Activated B cell treated with CpG ODN at 0.5 μM for 24 hours (primary cell): ENCODE measurements around the gene PRX. TPM values are rescaled to one million over a fixed set of nuclear protein-coding genes. Genes with fewer than 3 reads are reported as not detected.

Experiments used
- ATAC-seq: fragments of 200-7000 bp; cut with Tn5 transposase; one replicate; pipeline ENCODE4 v1.10.0; 2021; ENCODE audit warnings: low read depth, mild to moderate bottlenecking, moderate library complexity
- CTCF ChIA-PET: fragments of 350-600 bp; sonication (Branson Sonifier 250); formaldehyde crosslinking; loops from one replicate; lab custom pipeline; 2021; ENCODE audit warnings: antibody characterized with exemption; lab: Charles Lee
- POLR2A ChIA-PET: fragments of 350-600 bp; sonication (Branson Sonifier 250); formaldehyde crosslinking; loops from one replicate; lab custom pipeline; 2021; ENCODE audit warnings: antibody characterized with exemption; lab: Charles Lee
- DNase-seq: peaks from one replicate; pipeline ENCODE4 v3.0.0; 2022
- H3K27ac Mint-ChIP-seq: one replicate; pipeline ENCODE4 v1.8.0; 2020; ENCODE audit warnings: mixed read lengths
- H3K27me3 Mint-ChIP-seq: one replicate; pipeline ENCODE4 v1.8.0; 2021; ENCODE audit warnings: mixed read lengths
- H3K36me3 Mint-ChIP-seq: one replicate; pipeline ENCODE4 v1.8.0; 2021; ENCODE audit warnings: low read depth, mixed read lengths
- H3K4me1 Mint-ChIP-seq: one replicate; pipeline ENCODE4 v1.8.0; 2021; ENCODE audit warnings: mixed read lengths
- H3K4me3 Mint-ChIP-seq: one replicate; pipeline ENCODE4 v1.8.0; 2020; ENCODE audit warnings: mild to moderate bottlenecking, mixed read lengths
- H3K9me3 Mint-ChIP-seq: one replicate; pipeline ENCODE4 v1.8.0; 2020; ENCODE audit warnings: mixed read lengths
- intact Hi-C: fragments of 100-400 bp; cut with micrococcal nuclease; formaldehyde crosslinking; loops from one replicate; pipeline ENCODE4 v1.15.1; 2024
- total RNA-seq: library from RNA; stranded (reverse); gene quantifications from 2 replicates; pipeline ENCODE4 v1.2.3, GENCODE V29; 2022
- TF ChIP-seq, protein P1 (sequence below): fragments of 200-600 bp; IDR thresholded peaks from one replicate; pipeline ENCODE4 v1.8.0; 2022; ENCODE audit warnings: antibody characterized with exemption, mild to moderate bottlenecking

PRX gene
- total RNA-seq, 1 donor from 2014 or later: 1.7 TPM

DNA sequence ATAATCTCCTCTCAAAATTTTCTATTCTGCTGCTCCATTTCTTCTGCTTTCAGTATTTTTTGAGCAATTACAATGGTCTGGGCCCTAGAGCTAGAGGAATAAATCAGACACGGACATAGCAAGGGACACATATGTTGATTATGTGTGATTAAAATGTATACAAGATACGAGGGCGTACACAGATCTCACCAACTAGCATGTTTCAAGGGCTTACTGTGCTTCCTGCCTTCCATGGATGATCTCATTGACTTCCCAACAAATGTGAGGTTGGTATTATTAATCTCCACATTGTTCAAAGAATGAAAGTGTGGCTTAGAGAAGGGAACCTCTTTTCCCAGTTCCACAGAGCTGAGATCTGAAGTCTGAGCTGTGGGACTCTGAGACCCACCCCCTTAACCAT lies 55.5 kb downstream of the PRX start:
- DNase-seq (no peak), ATAC-seq (no peak)
- ChIA-PET CTCF (interaction anchor here (1.2 kb wide), 1 partner anchor 52 kb away, joined by 3 read pairs; no protein-coding TSS in a partner anchor), POLR2A (no interaction called here)
- H3K36me3 Mint-ChIP-seq: peaks cover 5% of the 10 kb centered on the region
- peaks cover 32% of the 10 kb centered on the region for H3K4me1 Mint-ChIP-seq
- H3K9me3 Mint-ChIP-seq: no peaks in the 10 kb centered on the region
- no peaks in the 10 kb centered on the region for H3K27me3 Mint-ChIP-seq
- TF ChIP-seq, protein P1, sequence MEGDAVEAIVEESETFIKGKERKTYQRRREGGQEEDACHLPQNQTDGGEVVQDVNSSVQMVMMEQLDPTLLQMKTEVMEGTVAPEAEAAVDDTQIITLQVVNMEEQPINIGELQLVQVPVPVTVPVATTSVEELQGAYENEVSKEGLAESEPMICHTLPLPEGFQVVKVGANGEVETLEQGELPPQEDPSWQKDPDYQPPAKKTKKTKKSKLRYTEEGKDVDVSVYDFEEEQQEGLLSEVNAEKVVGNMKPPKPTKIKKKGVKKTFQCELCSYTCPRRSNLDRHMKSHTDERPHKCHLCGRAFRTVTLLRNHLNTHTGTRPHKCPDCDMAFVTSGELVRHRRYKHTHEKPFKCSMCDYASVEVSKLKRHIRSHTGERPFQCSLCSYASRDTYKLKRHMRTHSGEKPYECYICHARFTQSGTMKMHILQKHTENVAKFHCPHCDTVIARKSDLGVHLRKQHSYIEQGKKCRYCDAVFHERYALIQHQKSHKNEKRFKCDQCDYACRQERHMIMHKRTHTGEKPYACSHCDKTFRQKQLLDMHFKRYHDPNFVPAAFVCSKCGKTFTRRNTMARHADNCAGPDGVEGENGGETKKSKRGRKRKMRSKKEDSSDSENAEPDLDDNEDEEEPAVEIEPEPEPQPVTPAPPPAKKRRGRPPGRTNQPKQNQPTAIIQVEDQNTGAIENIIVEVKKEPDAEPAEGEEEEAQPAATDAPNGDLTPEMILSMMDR: no peak
- intact Hi-C loops: no loop called here
- H3K27ac Mint-ChIP-seq: no peak overlapping the region
- no peak overlapping the region for H3K4me3 Mint-ChIP-seq

DNA sequence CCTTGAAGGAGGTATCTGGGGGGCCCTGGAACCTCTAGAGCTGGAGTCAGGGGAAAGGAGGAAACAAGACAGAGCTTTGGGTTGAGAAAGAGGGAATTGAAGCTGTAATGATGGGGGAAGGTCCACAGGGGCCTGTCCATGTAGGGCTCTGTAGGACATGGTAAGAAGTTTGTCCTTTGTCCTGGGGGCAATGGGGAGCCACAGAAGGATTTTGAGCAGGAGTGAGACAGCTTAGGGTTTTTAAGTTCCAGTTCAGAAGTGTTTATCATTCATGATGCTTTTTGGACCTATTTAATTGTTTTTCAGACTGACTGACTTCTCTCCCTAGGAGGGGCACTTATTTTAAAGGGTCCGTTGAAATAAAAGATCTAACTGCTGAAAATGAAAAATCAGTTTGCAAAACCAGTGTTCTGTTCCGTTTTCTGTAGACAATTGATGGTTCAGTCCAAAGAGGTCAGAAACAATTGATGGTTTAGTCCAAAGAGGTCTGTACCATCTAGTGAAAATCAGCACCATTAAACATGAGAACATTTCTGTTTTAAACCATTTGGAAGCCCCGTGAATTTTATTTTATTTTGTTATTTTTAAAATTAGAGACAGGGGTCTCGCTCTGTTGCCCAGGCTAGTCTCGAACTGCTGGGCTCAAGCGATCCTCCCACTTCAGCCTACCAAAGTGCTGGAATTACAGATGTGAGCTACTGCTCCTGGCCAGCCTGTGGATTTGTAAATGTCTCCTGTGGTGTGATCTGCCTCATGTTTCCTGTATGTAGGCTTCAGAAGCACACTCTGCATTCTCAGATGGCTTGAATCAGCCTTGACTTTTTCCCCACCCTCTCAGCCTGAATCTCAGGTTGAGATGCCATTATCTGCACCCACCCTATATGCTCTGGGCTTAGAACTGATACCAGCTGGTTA lies 56.2 kb downstream of the PRX start:
- Mint-ChIP-seq H3K4me1 (peaks cover 32% of the 10 kb centered on the region), H3K36me3 (peaks cover 5% of the 10 kb centered on the region), H3K9me3 (no peaks in the 10 kb centered on the region), H3K27ac (no peak overlapping the region), H3K4me3 (no peak overlapping the region), H3K27me3 (no peaks in the 10 kb centered on the region)
- ChIA-PET POLR2A (interaction anchor here (1.0 kb wide), 1 partner anchor 9 kb away, joined by 5 read pairs; the partner anchor contains the start of genes C19orf47 and PLD3), CTCF (interaction anchor here (1.2 kb wide), 1 partner anchor 51 kb away, joined by 3 read pairs; no protein-coding TSS in a partner anchor)
- ATAC-seq (no peak), DNase-seq (no peak)
- intact Hi-C loops: no loop called here
- TF ChIP-seq, protein P1: no peak

DNA sequence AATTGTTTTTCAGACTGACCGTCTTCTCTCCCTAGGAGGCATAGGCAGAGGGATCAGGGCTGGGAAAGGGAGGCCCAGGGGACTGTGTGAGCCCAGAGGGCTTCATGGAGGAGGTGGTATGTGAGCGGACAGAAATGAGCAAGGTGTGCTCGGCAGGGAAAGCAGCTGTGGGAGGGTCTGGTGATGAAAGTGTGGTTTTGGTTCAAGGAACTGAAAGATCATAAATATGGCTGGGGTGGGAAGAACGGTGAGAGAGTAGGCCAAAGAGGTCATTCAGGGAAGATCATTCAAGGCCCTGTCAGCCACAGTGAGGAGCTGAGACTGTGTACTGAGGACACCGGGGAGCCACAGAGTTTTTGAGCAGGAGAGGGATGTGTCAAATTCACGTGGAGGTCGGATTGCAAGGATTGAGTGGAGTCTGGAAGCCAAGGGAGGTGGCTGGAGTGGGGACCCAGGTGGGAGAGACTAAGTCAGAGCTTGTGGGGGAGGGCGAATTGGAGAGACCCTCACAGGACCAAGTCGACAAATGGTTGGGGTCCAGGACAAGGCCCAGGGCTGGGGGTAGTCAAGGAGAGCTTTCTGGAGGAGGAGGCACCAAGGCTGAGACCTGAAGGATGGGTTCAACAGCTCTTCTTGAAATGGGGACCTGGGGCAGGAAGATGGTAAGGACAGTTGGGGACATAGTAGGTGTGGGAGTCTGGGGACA lies 57.0 kb downstream of the PRX start:
- CTCF ChIA-PET: no interaction called here
- H3K27ac Mint-ChIP-seq: no peak overlapping the region
- H3K4me3 Mint-ChIP-seq: no peak overlapping the region
- no peak for DNase-seq
- POLR2A ChIA-PET: interaction anchor here (1.0 kb wide), 1 partner anchor 8 kb away, joined by 5 read pairs; the partner anchor contains the start of genes C19orf47 and PLD3
- intact Hi-C loops: no loop called here
- no peaks in the 10 kb centered on the region for H3K9me3 Mint-ChIP-seq
- H3K27me3 Mint-ChIP-seq: no peaks in the 10 kb centered on the region
- TF ChIP-seq, protein P1: no peak
- peaks cover 32% of the 10 kb centered on the region for H3K4me1 Mint-ChIP-seq
- ATAC-seq: no peak
- peaks cover 5% of the 10 kb centered on the region for H3K36me3 Mint-ChIP-seq

DNA sequence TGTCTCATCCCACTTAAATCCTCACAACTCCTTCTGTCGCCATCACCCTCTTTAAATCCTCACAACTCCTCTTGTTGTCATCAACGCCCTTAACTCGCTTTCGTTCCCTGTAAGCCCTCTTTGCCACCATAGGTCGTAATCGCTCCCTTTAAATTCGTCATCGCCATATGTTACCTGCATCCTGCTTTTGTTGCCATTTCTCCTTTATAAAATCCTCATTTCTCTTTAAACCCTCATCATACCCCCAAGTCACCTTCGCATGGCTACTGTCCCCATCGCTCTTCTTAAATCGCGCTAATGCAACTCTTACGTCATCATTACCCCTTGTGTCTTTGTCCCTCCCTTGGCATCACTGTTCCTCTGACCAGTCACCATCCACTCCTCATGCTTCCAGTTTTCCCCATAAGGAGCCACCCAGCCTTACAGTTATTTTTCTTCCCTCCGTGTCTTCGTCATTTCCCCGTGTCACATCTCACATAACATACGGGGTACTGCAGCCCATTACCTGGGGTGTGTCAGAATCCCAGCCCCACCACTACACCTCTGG lies 64.1 kb downstream of the PRX start:
- ChIA-PET CTCF (no interaction called here), POLR2A (interaction anchor here (0.7 to 2.6 kb wide), 14 partner anchors 10 to 915 kb away, joined by 3 to 15 read pairs (median 7); partner anchors contain the start of genes AKT2, BLVRB, HNRNPUL1 and RAB4B)
- no peak for ATAC-seq
- peak overlapping the region; percentile 75 for H3K27ac Mint-ChIP-seq
- H3K36me3 Mint-ChIP-seq: peaks cover 8% of the 10 kb centered on the region
- intact Hi-C loops: loop anchor here (1.0 to 5.0 kb wide), 11 partner anchors 54 to 525 kb away; partner anchors contain the start of genes AKT2, BLVRB, MAP3K10 and SERTAD3
- no peaks in the 10 kb centered on the region for H3K27me3 Mint-ChIP-seq
- no peak for DNase-seq
- TF ChIP-seq, protein P1: no peak
- H3K4me3 Mint-ChIP-seq: peak overlapping the region; percentile 90
- H3K9me3 Mint-ChIP-seq: no peaks in the 10 kb centered on the region
- H3K4me1 Mint-ChIP-seq: peaks cover 28% of the 10 kb centered on the region
